ENCODE data around the gene TADA2A.

DNA sequence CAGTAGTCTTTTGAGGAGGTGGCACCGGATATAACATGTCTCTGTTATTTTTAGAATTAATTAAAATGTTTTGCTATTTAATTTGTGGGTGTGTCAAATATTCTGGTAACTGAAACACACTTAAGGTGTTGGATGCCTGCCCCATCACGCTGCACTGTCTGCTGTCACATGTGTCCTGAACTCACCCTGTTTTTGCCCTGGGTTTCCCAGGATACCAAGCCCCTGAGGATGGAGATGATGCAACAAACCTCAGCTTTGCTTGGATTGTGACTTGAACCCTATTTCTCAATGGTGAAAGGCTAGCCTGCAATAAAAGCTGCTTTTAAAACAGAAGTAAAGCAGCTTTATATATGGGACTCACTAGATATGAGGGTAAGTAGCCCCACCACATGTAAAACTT is 71.5 kb downstream of the TADA2A start:
- TF ChIP-seq, protein P1, sequence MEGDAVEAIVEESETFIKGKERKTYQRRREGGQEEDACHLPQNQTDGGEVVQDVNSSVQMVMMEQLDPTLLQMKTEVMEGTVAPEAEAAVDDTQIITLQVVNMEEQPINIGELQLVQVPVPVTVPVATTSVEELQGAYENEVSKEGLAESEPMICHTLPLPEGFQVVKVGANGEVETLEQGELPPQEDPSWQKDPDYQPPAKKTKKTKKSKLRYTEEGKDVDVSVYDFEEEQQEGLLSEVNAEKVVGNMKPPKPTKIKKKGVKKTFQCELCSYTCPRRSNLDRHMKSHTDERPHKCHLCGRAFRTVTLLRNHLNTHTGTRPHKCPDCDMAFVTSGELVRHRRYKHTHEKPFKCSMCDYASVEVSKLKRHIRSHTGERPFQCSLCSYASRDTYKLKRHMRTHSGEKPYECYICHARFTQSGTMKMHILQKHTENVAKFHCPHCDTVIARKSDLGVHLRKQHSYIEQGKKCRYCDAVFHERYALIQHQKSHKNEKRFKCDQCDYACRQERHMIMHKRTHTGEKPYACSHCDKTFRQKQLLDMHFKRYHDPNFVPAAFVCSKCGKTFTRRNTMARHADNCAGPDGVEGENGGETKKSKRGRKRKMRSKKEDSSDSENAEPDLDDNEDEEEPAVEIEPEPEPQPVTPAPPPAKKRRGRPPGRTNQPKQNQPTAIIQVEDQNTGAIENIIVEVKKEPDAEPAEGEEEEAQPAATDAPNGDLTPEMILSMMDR (IDR thresholded peaks at IDR 0.05) = no peak
- TF ChIP-seq POLR2A (IDR thresholded peaks at IDR 0.05) = no peak

Data from thyroid gland (tissue), 4 donors.